ENCODE measurements around the gene COL23A1.

- TF ChIP-seq POLR2AphosphoS5 (IDR thresholded peaks at IDR 0.05; ENCODE audit: borderline replicate concordance, low read depth, low read length) (no peak), EZH2 (IDR thresholded peaks at IDR 0.05) (no peak), FOXP2 (optimal IDR thresholded peaks at IDR 0.05; ENCODE audit: control extremely low read depth, extremely low read length, insufficient read depth) (no peak)
Observed at GRCh38 chr5:178504340-178504960, 85.7 kb downstream of the COL23A1 start.

Measured in SK-N-MC (cell line).